ENCODE data around the gene DNAH10. TPM values are rescaled to one million over a fixed set of nuclear protein-coding genes. Genes with fewer than 3 reads are reported as not detected.

Gene DNAH10
- total and polyA plus RNA-seq, 11 donors: 0.04 to 0.45 (median 0.23) TPM; not detected in 4

- no peaks in the 10 kb centered on the region for H3K27me3 ChIP-seq
- peak; percentile 51 to 81 (median 61) for DNase-seq
- no peaks in the 10 kb centered on the region for H3K9me3 ChIP-seq
- peak overlapping the region; percentile 71 to 98 (median 90) for H3K4me3 ChIP-seq
- intact Hi-C loops (cut with DNase I): loop anchor here in 1 of 10 donors (10.0 kb wide), 1 partner anchor 319 kb away; no protein-coding TSS in a partner anchor
- peak overlapping the region; percentile 62 to 99 (median 89) for H3K27ac ChIP-seq
- peak in 2 of 4 donors; percentile 2 for ATAC-seq
- no peak for TF ChIP-seq CTCF (IDR thresholded peaks at IDR 0.05)
- peak in 1 of 2 donors; percentile 17 for TF ChIP-seq POLR2A (IDR thresholded peaks at IDR 0.05)
- WGBS, 4 donors: 1 to 3% (median 1%) methylated on average over 51 to 69 of the region's 69 CpGs
- H3K36me3 ChIP-seq: peaks cover 0 to 31% (median 24%) of the 10 kb centered on the region in 9 donors
- peaks cover 0 to 43% (median 21%) of the 10 kb centered on the region in 12 donors for H3K4me1 ChIP-seq
Observed at GRCh38 chr12:123973552-123974341, 211.6 kb downstream of the DNAH10 start.

GRCh38 chr12:123976227-123976826 is 214.2 kb downstream of the DNAH10 start:
- intact Hi-C loops (cut with DNase I): loop anchor here in 1 of 10 donors (10.0 kb wide), 1 partner anchor 322 kb away; no protein-coding TSS in a partner anchor
- no peak for TF ChIP-seq POLR2A (IDR thresholded peaks at IDR 0.05)
- Histone ChIP-seq H3K9me3 (no peaks in the 10 kb centered on the region), H3K4me3 (no peak overlapping the region), H3K36me3 (peaks cover 0 to 40% (median 24%) of the 10 kb centered on the region in 9 donors), H3K4me1 (peaks cover 0 to 25% (median 14%) of the 10 kb centered on the region in 12 donors), H3K27me3 (no peaks in the 10 kb centered on the region), H3K27ac (no peak overlapping the region)
- DNase-seq (no peak), ATAC-seq (no peak)
- 83 to 91% (median 89%) methylated on average over 7 of the region's 7 CpGs for WGBS, 4 donors

GRCh38 chr12:123979566-123979965 is 217.5 kb downstream of the DNAH10 start:
- intact Hi-C loops (cut with DNase I): loop anchor here in 1 of 10 donors (10.0 kb wide), 1 partner anchor 325 kb away; no protein-coding TSS in a partner anchor
- H3K36me3 ChIP-seq: peaks cover 0 to 47% (median 27%) of the 10 kb centered on the region in 9 donors

GRCh38 chr12:123982269-123982668 is 220.2 kb downstream of the DNAH10 start:
- ATAC-seq: peak in 1 of 4 donors; percentile 6
- peaks cover 0 to 33% (median 17%) of the 10 kb centered on the region in 9 donors for H3K36me3 ChIP-seq
- H3K4me1 ChIP-seq: peaks cover 3 to 52% (median 28%) of the 10 kb centered on the region in 12 donors
- TF ChIP-seq POLR2A (IDR thresholded peaks at IDR 0.05): no peak
- TF ChIP-seq CTCF (IDR thresholded peaks at IDR 0.05): no peak
- intact Hi-C loops (cut with DNase I): loop anchor here in 5 of 10 donors (2.0 to 5.0 kb wide), 4 partner anchors 75 to 270 kb away; partner anchors contain the start of gene ATP6V0A2 (in 1 of the 5)
- 72 to 82% (median 80%) methylated on average over 7 of the region's 7 CpGs for WGBS, 4 donors
- H3K4me3 ChIP-seq: no peak overlapping the region
- DNase-seq: no peak
- H3K27ac ChIP-seq: no peak overlapping the region
- no peaks in the 10 kb centered on the region for H3K27me3 ChIP-seq
- H3K9me3 ChIP-seq: no peaks in the 10 kb centered on the region

More at GRCh38 chr12:123979566-123979965, 217.5 kb downstream of the DNAH10 start:
- DNase-seq (no peak), ATAC-seq (no peak)
- Histone ChIP-seq H3K4me3 (no peak overlapping the region), H3K9me3 (no peaks in the 10 kb centered on the region), H3K4me1 (peaks cover 0 to 39% (median 16%) of the 10 kb centered on the region in 12 donors), H3K27me3 (no peaks in the 10 kb centered on the region), H3K27ac (no peak overlapping the region)
- TF ChIP-seq CTCF (IDR thresholded peaks at IDR 0.05): no peak
- no peak for TF ChIP-seq POLR2A (IDR thresholded peaks at IDR 0.05)
- WGBS, 4 donors: 95 to 98% (median 97%) methylated on average over 6 of the region's 6 CpGs
